Neural cell (in vitro differentiated cells): ENCODE results near the gene NT5DC2.

Source experiments
- EP300 ChIP-seq: fragments of 450-650 bp; conservative IDR thresholded peaks from 2 replicates; pipeline ENCODE4 v1.6.1; 2014; ENCODE audit warnings: antibody characterized with exemption, mild to moderate bottlenecking, moderate library complexity; ENCODE audit not compliant: poor library complexity, severe bottlenecking
- EZH2 ChIP-seq: fragments of 200-600, 300-800 bp; shearing (Covaris generic), sonication (generic); IDR thresholded peaks from 2 replicates; pipeline ENCODE4 v1.6.1; 2014; ENCODE audit warnings: antibody characterized with exemption, low read length, borderline replicate concordance, mild to moderate bottlenecking; ENCODE audit not compliant: insufficient read depth, poor library complexity, severe bottlenecking
- POLR2AphosphoS5 ChIP-seq: IDR thresholded peaks from 2 replicates; pipeline ENCODE4 v1.6.1; 2012
- SMC3 ChIP-seq: fragments of 450-650 bp; conservative IDR thresholded peaks from 2 replicates; pipeline ENCODE4 v1.6.1; 2014; ENCODE audit warnings: antibody characterized with exemption, mild to moderate bottlenecking, moderate library complexity; ENCODE audit not compliant: poor library complexity
- TF ChIP-seq, protein P1 (sequence below): fragments of 450-650 bp; IDR thresholded peaks from 2 replicates; pipeline ENCODE4 v1.5.1; 2014; ENCODE audit warnings: antibody characterized with exemption, mild to moderate bottlenecking, moderate library complexity; ENCODE audit not compliant: poor library complexity, severe bottlenecking

DNA sequence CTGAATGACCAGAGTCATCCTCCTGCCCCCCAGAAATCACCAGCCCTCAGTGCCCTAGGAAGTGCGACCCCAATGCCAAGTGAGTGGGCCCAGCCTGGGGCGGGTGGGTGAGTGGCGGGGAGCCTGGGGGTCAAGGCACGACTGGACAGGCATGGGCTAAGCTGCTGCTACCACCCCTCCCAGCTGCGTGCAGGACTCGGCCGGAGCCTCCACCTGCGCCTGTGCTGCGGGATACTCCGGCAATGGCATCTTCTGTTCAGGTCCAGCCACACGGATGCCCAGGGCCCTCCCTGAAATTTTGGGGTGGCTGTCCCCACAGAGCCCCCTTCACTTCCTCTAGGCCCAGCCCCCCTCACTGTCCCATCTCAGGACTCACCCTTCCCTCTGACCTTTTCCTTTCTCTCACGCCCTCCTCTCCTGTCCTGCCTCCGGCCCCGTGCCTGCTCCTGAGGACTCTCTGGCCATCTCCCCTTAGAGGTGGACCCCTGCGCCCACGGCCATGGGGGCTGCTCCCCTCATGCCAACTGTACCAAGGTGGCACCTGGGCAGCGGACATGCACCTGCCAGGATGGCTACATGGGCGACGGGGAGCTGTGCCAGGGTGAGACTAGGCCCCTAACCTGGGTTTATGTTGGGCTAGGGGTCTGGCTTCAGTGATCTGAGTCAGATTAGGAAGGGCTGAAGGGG is 17.0 kb downstream of the NT5DC2 start:
- TF ChIP-seq, protein P1, sequence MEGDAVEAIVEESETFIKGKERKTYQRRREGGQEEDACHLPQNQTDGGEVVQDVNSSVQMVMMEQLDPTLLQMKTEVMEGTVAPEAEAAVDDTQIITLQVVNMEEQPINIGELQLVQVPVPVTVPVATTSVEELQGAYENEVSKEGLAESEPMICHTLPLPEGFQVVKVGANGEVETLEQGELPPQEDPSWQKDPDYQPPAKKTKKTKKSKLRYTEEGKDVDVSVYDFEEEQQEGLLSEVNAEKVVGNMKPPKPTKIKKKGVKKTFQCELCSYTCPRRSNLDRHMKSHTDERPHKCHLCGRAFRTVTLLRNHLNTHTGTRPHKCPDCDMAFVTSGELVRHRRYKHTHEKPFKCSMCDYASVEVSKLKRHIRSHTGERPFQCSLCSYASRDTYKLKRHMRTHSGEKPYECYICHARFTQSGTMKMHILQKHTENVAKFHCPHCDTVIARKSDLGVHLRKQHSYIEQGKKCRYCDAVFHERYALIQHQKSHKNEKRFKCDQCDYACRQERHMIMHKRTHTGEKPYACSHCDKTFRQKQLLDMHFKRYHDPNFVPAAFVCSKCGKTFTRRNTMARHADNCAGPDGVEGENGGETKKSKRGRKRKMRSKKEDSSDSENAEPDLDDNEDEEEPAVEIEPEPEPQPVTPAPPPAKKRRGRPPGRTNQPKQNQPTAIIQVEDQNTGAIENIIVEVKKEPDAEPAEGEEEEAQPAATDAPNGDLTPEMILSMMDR, result no peak
- TF ChIP-seq EZH2 (no peak), POLR2AphosphoS5 (no peak), EP300 (no peak), SMC3 (no peak)
